ENCODE data around the gene ANXA3.

- TF ChIP-seq CTCF (conservative IDR thresholded peaks at IDR 0.05; ENCODE audit: low read depth, low read length) (peak; percentile 70), EZH2 (IDR thresholded peaks at IDR 0.05; ENCODE audit: low read length, unreplicated experiment) (no peak), EZH2phosphoT487 (IDR thresholded peaks at IDR 0.05; ENCODE audit: borderline replicate concordance, low read length) (no peak)
These were observed 34.4 kb upstream of the ANXA3 start for GRCh38 chr4:78517050-78517652.
